ENCODE results near the gene KLK7. TPM values are rescaled to one million over a fixed set of nuclear protein-coding genes. Genes with fewer than 3 reads are reported as not detected.

The KLK7 gene
- total and polyA plus RNA-seq, 10 of the 15 experiments (the other 5 are each of a cell fraction or from before 2014, with no cell fraction given) = not detected

GRCh38 chr19:51007488-51007887, 23.8 kb upstream of the KLK7 start:
- TF ChIP-seq SRF (IDR thresholded peaks at IDR 0.05; ENCODE audit: low read depth in 2 of 2, low read length in 2 of 2) (no peak), SMARCA5 (IDR thresholded peaks at IDR 0.05) (no peak), ZBED1 (IDR thresholded peaks at IDR 0.05; ENCODE audit: borderline replicate concordance) (no peak), ZNF274 (IDR thresholded peaks at IDR 0.05; ENCODE audit: insufficient read depth, insufficient read length) (no peak), RBBP5 (conservative IDR thresholded peaks at IDR 0.05) (no peak), CBX3 (IDR thresholded peaks at IDR 0.05; ENCODE audit: borderline replicate concordance, low read depth) (no peak)
- FAIRE-seq = no peak

GRCh38 chr19:51006406-51006805, 22.7 kb upstream of the KLK7 start:
- ChIA-PET SMC1A (ENCODE audit: uncharacterized antibody, unreplicated experiment) (no interaction called here), POLR2A (no interaction called here), RAD21 (ENCODE audit: unreplicated experiment) (no interaction called here), CTCF (no interaction called here)
- Histone ChIP-seq H3K9ac (ENCODE audit: control insufficient read depth, insufficient read depth, low read length) (no peak overlapping the region), H4K20me1 (ENCODE audit: control insufficient read depth, insufficient read depth) (no peaks in the 10 kb centered on the region), H3K9me3 (replicated peaks; ENCODE audit: control insufficient read depth, insufficient read depth, low read length) (no peaks in the 10 kb centered on the region), H3K4me1 (ENCODE audit: control insufficient read depth, insufficient read depth, low read length) (no peaks in the 10 kb centered on the region), H3K27me3 (replicated peaks in 1 of 2; ENCODE audit: control insufficient read depth in 2 of 2, insufficient read depth in 2 of 2, low read length in 1 of 2) (no peaks in the 10 kb centered on the region), H2AFZ (ENCODE audit: control insufficient read depth, low read depth, low read length) (no peak overlapping the region), H3K27ac (ENCODE audit: control insufficient read depth, insufficient read depth) (no peak overlapping the region), H3K79me2 (ENCODE audit: control insufficient read depth, insufficient read depth, low read length) (no peaks in the 10 kb centered on the region), H3K4me3 (no peak overlapping the region), H3K36me3 (ENCODE audit: control insufficient read depth in 2 of 2, insufficient read depth in 2 of 2, low read length in 1 of 2) (no peaks in the 10 kb centered on the region), H3K4me2 (ENCODE audit: control insufficient read depth, insufficient read depth) (no peak overlapping the region)
- DNase-seq (ENCODE audit: low read depth, low spot score) (no peak), FAIRE-seq (no peak), ATAC-seq (no peak)
- intact Hi-C loops (cut with micrococcal nuclease; ENCODE audit: unreplicated experiment) (no loop called here), in situ Hi-C loops (cut with MboI) (no loop called here)
- WGBS (ENCODE audit: insufficient coverage, insufficient replicate concordance, low lambda C conversion rate, missing lambda C conversion rate) = 42% methylated on average over 8 of the region's 8 CpGs
- BruUV-seq (replicated peaks) = no TSS peak
- TF ChIP-seq ZBED1 (IDR thresholded peaks at IDR 0.05; ENCODE audit: borderline replicate concordance) = no peak
- no peak for TF ChIP-seq ESRRA (IDR thresholded peaks at IDR 0.05; ENCODE audit: low read length)
- no peak for TF ChIP-seq YBX1 (IDR thresholded peaks at IDR 0.05)
- TF ChIP-seq GATAD2B (conservative IDR thresholded peaks at IDR 0.05; ENCODE audit: low read depth) = no peak
- no peak for TF ChIP-seq USF1 (IDR thresholded peaks at IDR 0.05; ENCODE audit: borderline replicate concordance, extremely low read length, insufficient read depth, low read depth, low read length)
- no peak for TF ChIP-seq MXI1 (IDR thresholded peaks at IDR 0.05; ENCODE audit: low read depth, low read length)
- no peak for TF ChIP-seq ZBTB40 (IDR thresholded peaks at IDR 0.05; ENCODE audit: borderline replicate concordance)

More at GRCh38 chr19:51007488-51007887, 23.8 kb upstream of the KLK7 start:
- ChIA-PET RAD21 (ENCODE audit: unreplicated experiment) (no interaction called here), CTCF (no interaction called here), POLR2A (interaction anchor here (0.6 kb wide), 1 partner anchor 14 kb away, joined by 6 read pairs; no protein-coding TSS in a partner anchor), SMC1A (ENCODE audit: uncharacterized antibody, unreplicated experiment) (no interaction called here)
- Histone ChIP-seq H3K9ac (ENCODE audit: control insufficient read depth, insufficient read depth, low read length) (no peak overlapping the region), H2AFZ (ENCODE audit: control insufficient read depth, low read depth, low read length) (no peak overlapping the region), H3K79me2 (ENCODE audit: control insufficient read depth, insufficient read depth, low read length) (no peaks in the 10 kb centered on the region), H3K27me3 (replicated peaks in 1 of 2; ENCODE audit: control insufficient read depth in 2 of 2, insufficient read depth in 2 of 2, low read length in 1 of 2) (no peaks in the 10 kb centered on the region), H4K20me1 (ENCODE audit: control insufficient read depth, insufficient read depth) (no peaks in the 10 kb centered on the region), H3K4me3 (no peak overlapping the region), H3K27ac (ENCODE audit: control insufficient read depth, insufficient read depth) (no peak overlapping the region), H3K4me2 (ENCODE audit: control insufficient read depth, insufficient read depth) (no peak overlapping the region), H3K9me3 (replicated peaks; ENCODE audit: control insufficient read depth, insufficient read depth, low read length) (no peaks in the 10 kb centered on the region), H3K4me1 (ENCODE audit: control insufficient read depth, insufficient read depth, low read length) (no peaks in the 10 kb centered on the region), H3K36me3 (ENCODE audit: control insufficient read depth in 2 of 2, insufficient read depth in 2 of 2, low read length in 1 of 2) (no peaks in the 10 kb centered on the region)
- ATAC-seq (no peak), DNase-seq (ENCODE audit: low read depth, low spot score) (no peak)
- in situ Hi-C loops (cut with MboI) (no loop called here), intact Hi-C loops (cut with micrococcal nuclease; ENCODE audit: unreplicated experiment) (no loop called here)
- no TSS peak for BruUV-seq (replicated peaks)
- WGBS (ENCODE audit: insufficient coverage, insufficient replicate concordance, low lambda C conversion rate, missing lambda C conversion rate) = 90% methylated on average over 3 of the region's 3 CpGs
